Measurements from ENCODE around the gene CCDC171. TPM values are rescaled to one million over a fixed set of nuclear protein-coding genes. Genes with fewer than 3 reads are reported as not detected.
"Not testable (repeated sequence)": the region's sequence is repeated elsewhere in the genome, so short reads cannot be mapped to it uniquely, and the experiment has no call there.

The CCDC171 gene
- total RNA-seq, 2 experiments from 2014 or later, result 0.49 to 1.1 TPM

GRCh38 chr9:15782106-15782505 is 229.3 kb downstream of the CCDC171 start:
- H3K9me3 ChIP-seq (ENCODE audit: control insufficient read depth in 1 of 2, insufficient read depth in 1 of 2, low read length in 2 of 2), result no peaks in the 10 kb centered on the region
- Mint-ChIP-seq H3K36me3 (ENCODE audit: low read depth) (no peaks in the 10 kb centered on the region), H3K27me3 (no peaks in the 10 kb centered on the region), H3K27ac (no peak overlapping the region), H3K4me3 (no peak overlapping the region), H3K9me3 (no peaks in the 10 kb centered on the region), H3K4me1 (ENCODE audit: low read depth) (no peaks in the 10 kb centered on the region)
- no peak overlapping the region for H3K4me3 ChIP-seq (ENCODE audit: low read length)
- H3K27ac ChIP-seq (ENCODE audit: low read depth in 1 of 2, low read length in 2 of 2), result no peak overlapping the region
- ATAC-seq (ENCODE audit: poor library complexity), result no peak
- TF ChIP-seq CTCF (IDR thresholded peaks at IDR 0.05), result no peak
- ChIA-PET CTCF (no interaction called here), POLR2A (no interaction called here)
- H3K4me1 ChIP-seq (ENCODE audit: insufficient read depth, low read length), result no peaks in the 10 kb centered on the region
- no peak for DNase-seq
- intact Hi-C loops (cut with DNase I, micrococcal nuclease), result no loop called here
- no peaks in the 10 kb centered on the region for H3K36me3 ChIP-seq (ENCODE audit: insufficient read depth, low read length)
- H3K27me3 ChIP-seq (ENCODE audit: control insufficient read depth in 1 of 2, insufficient read depth in 2 of 2, low read length in 2 of 2), result no peaks in the 10 kb centered on the region

GRCh38 chr9:15785584-15785983 is 232.7 kb downstream of the CCDC171 start:
- ChIA-PET POLR2A (no interaction called here), CTCF (no interaction called here)
- Mint-ChIP-seq H3K36me3 (ENCODE audit: low read depth) (no peaks in the 10 kb centered on the region), H3K27ac (no peak overlapping the region), H3K4me1 (ENCODE audit: low read depth) (no peaks in the 10 kb centered on the region), H3K4me3 (no peak overlapping the region), H3K9me3 (no peaks in the 10 kb centered on the region), H3K27me3 (no peaks in the 10 kb centered on the region)
- DNase-seq (no peak), ATAC-seq (ENCODE audit: poor library complexity) (no peak)
- Histone ChIP-seq H3K36me3 (ENCODE audit: insufficient read depth, low read length) (no peaks in the 10 kb centered on the region), H3K27me3 (ENCODE audit: control insufficient read depth in 1 of 2, insufficient read depth in 2 of 2, low read length in 2 of 2) (no peaks in the 10 kb centered on the region), H3K9me3 (ENCODE audit: control insufficient read depth in 1 of 2, insufficient read depth in 1 of 2, low read length in 2 of 2) (no peaks in the 10 kb centered on the region), H3K4me1 (ENCODE audit: insufficient read depth, low read length) (no peaks in the 10 kb centered on the region), H3K4me3 (ENCODE audit: low read length) (no peak overlapping the region), H3K27ac (ENCODE audit: low read depth in 1 of 2, low read length in 2 of 2) (no peak overlapping the region)
- no peak for TF ChIP-seq CTCF (IDR thresholded peaks at IDR 0.05)
- intact Hi-C loops (cut with DNase I, micrococcal nuclease), result no loop called here

- intact Hi-C loops (cut with DNase I, micrococcal nuclease), result no loop called here
- no peak overlapping the region for H3K4me3 Mint-ChIP-seq
- ATAC-seq (ENCODE audit: poor library complexity) (no peak), DNase-seq (no peak)
- Histone ChIP-seq H3K4me3 (ENCODE audit: low read length) (no peak overlapping the region), H3K9me3 (ENCODE audit: control insufficient read depth in 1 of 2, insufficient read depth in 1 of 2, low read length in 2 of 2) (no peaks in the 10 kb centered on the region), H3K27ac (ENCODE audit: low read depth in 1 of 2, low read length in 2 of 2) (no peak overlapping the region), H3K36me3 (ENCODE audit: insufficient read depth, low read length) (no peaks in the 10 kb centered on the region), H3K4me1 (ENCODE audit: insufficient read depth, low read length) (no peaks in the 10 kb centered on the region), H3K27me3 (ENCODE audit: control insufficient read depth in 1 of 2, insufficient read depth in 2 of 2, low read length in 2 of 2) (no peaks in the 10 kb centered on the region)
- POLR2A ChIA-PET, result no interaction called here
- H3K4me1 Mint-ChIP-seq (ENCODE audit: low read depth), result no peaks in the 10 kb centered on the region
- H3K9me3 Mint-ChIP-seq, result no peaks in the 10 kb centered on the region
- no peaks in the 10 kb centered on the region for H3K27me3 Mint-ChIP-seq
- no peak overlapping the region for H3K27ac Mint-ChIP-seq
- CTCF ChIA-PET, result no interaction called here
- TF ChIP-seq CTCF (IDR thresholded peaks at IDR 0.05), result no peak
- no peaks in the 10 kb centered on the region for H3K36me3 Mint-ChIP-seq (ENCODE audit: low read depth)
Measured at GRCh38 chr9:15786616-15787015, 233.8 kb downstream of the CCDC171 start.

- ATAC-seq (ENCODE audit: poor library complexity); H3K36me3 ChIP-seq (ENCODE audit: insufficient read depth, low read length); H3K27ac ChIP-seq (ENCODE audit: low read depth in 1 of 2, low read length in 2 of 2); H3K27me3 Mint-ChIP-seq; CTCF ChIA-PET; H3K27ac Mint-ChIP-seq; H3K4me3 ChIP-seq (ENCODE audit: low read length); H3K36me3 Mint-ChIP-seq (ENCODE audit: low read depth); POLR2A ChIA-PET; intact Hi-C loops (cut with DNase I, micrococcal nuclease); H3K4me1 ChIP-seq (ENCODE audit: insufficient read depth, low read length); H3K27me3 ChIP-seq (ENCODE audit: control insufficient read depth in 1 of 2, insufficient read depth in 2 of 2, low read length in 2 of 2); H3K4me3 Mint-ChIP-seq; H3K4me1 Mint-ChIP-seq (ENCODE audit: low read depth): not testable (repeated sequence)
- H3K9me3 ChIP-seq (ENCODE audit: control insufficient read depth in 1 of 2, insufficient read depth in 1 of 2, low read length in 2 of 2), result peaks cover 0 to 11% of the 10 kb centered on the region in 2 experiments
- peak in 1 of 14 experiments; percentile 10 for DNase-seq
- H3K9me3 Mint-ChIP-seq, result peaks cover 13% of the 10 kb centered on the region
Measured at GRCh38 chr9:15810219-15810899, 257.5 kb downstream of the CCDC171 start.
